Stimulated activated CD8-positive, alpha-beta memory T cell treated with anti-CD3 and anti-CD28 coated beads, Interleukin-4, amount 100 ng/mL, for 24 hours (primary cell): ENCODE data around the gene ZMIZ1.

Experiments used
- DNase-seq: peaks from one replicate; pipeline ENCODE4 v3.0.0-alpha.2; 2020; ENCODE audit warnings: low read depth

The ZMIZ1 gene

GRCh38 chr10:79308016-79308415, 239.2 kb downstream of the ZMIZ1 start:
- DNase-seq, result no peak

GRCh38 chr10:79308969-79309665, 240.4 kb downstream of the ZMIZ1 start:
- DNase-seq, result no peak

- DNase-seq, result no peak
Measured at GRCh38 chr10:79310200-79310865, 241.6 kb downstream of the ZMIZ1 start.

DNA sequence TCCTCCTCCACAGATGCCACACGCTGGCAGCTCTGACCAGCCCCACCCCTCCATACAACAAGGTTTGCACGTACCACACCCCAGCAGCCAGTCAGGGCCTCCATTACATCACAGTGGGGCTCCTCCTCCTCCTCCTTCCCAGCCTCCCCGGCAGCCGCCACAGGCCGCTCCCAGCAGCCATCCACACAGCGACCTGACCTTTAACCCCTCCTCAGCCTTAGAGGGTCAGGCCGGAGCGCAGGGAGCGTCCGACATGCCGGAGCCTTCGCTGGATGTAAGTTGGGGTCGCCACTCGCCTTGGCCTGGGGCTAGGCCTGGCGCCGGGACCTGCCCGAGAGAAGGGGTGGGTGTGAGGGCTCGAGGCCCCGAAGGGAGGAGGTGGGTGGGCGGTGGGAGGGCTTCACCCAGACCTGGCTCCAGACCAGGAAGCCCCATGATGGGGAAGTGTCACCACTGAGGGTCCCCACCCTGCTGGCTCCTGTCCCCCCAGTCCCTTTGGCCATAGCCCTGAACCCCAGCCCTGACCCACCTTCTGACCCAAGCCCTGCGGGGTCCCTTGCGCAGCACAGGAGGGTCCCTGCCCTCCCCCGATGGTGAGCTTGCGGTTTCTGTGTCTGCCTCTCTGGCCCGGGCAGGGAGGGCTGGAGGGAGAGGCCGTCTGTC, 242.3 kb downstream of the ZMIZ1 start:
- DNase-seq, result no peak

GRCh38 chr10:79311581-79312407, 243.0 kb downstream of the ZMIZ1 start:
- no peak for DNase-seq

DNA sequence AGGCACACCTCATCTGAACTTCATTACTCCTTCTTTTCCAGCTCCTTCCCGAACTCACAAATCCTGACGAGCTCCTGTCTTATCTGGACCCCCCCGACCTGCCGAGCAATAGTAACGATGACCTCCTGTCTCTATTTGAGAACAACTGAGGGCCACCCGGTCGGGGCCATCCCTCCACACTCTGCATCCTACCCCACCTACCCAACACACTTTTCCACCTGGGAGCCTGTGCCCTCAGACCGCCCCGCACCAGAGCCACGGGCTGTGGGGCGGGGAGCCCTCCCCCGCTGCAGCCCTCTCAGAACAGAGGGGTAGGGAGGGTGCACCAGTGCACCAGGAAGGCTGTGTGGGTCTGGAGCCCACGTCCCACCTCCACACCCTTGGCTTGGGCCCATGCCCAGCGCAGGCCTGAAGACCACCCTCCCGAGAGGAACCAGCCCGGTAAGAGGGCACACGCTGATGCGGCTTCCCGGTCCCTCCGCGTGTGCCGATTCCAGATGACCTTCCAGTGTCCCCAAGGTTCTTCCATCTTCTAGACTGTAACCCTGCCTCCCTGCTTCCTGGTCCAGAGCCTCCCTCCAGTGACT, 243.9 kb downstream of the ZMIZ1 start:
- no peak for DNase-seq

- no peak for DNase-seq
Measured at GRCh38 chr10:79313320-79313719, 244.6 kb downstream of the ZMIZ1 start.

DNA sequence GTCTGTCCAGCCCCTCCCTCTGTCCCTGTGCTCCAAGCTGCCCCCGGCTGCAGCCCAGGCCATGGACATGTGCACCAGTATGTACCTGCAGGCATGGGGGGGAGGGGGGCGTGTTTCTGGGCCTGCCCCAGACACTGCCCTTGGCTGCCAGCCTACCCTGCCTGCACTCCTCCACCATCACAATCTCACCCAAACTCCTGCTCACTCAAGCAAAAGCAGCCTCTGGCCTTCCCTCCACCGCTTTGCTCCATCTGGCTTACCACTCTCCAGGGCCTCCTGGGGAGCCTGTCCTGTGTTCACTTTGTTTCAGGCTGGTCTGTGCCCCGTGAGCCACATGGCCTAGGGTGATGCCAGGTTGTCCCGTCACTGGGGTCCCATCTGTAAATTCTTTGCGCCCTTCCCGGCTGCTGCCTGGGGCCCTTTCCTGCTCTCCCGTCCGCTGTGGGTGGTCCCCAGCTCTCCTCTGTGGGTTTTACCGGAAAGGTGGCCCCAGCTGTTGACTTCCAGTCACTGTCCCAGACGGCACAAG, 245.2 kb downstream of the ZMIZ1 start:
- DNase-seq, result no peak

- no peak for DNase-seq
Measured at GRCh38 chr10:79314761-79315601, 246.2 kb downstream of the ZMIZ1 start.

DNA sequence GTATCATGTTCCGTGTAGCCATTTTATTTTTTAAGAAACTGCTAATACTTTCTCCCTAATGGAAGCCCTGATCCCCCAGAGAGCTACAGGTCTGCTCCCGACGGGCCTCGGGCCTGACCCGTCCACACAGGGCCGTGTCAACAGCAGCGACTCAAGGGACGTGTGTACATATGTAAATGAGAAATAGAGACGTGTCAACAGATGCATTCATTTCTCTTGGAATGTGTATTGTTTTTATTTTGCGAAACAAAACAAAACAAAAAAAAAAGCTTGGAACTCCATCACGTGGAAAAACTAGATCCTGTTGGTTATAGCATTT, 246.8 kb downstream of the ZMIZ1 start:
- no peak for DNase-seq

- no peak for DNase-seq
Measured at GRCh38 chr10:79316671-79317431, 248.1 kb downstream of the ZMIZ1 start.

DNA sequence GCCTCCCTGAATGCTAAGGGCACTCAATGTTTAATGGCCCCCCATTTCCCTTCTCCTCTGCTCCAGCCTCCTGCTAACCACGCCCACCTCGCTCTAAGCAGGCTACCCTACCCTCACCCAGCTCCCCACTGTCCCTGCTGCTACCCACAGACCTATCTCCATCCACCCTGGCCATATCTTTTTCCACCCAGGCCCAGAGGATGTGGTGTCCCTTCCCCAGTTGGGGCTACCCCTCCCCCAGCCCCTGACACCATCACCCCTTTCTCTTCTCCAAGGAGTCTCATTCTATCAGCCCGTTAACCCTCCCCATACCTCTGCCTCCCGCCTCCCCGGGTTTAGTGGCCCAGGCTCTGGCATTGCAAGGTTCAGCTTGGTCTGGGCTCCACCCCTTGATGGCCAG, 249.6 kb downstream of the ZMIZ1 start:
- DNase-seq, result no peak

- no peak for DNase-seq
Measured at GRCh38 chr10:79319115-79319771, 250.5 kb downstream of the ZMIZ1 start.

- no peak for DNase-seq
Measured at GRCh38 chr10:79320316-79320715, 251.6 kb downstream of the ZMIZ1 start.

GRCh38 chr10:79320820-79321493, 252.2 kb downstream of the ZMIZ1 start:
- DNase-seq, result no peak

DNA sequence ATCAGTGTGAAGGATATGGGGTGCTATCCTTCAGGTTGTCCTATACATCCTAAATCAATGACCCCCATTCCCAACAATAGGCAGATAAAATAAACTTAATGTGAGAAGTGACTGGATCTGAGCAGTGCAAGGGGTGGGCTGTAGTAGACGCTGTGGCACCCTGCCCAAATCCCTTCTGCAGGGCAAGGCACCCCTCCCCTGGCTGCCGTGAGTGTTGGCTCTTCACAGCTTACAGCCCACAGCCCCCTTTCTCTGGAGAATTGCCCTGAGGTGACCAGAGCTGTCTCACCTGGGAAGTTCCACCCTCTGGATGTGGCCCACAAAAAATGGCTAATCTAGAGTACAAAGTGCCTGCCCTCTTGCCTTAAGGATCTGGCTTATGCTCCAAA, 252.7 kb downstream of the ZMIZ1 start:
- no peak for DNase-seq

GRCh38 chr10:79321951-79322350, 253.2 kb downstream of the ZMIZ1 start:
- DNase-seq, result no peak

DNA sequence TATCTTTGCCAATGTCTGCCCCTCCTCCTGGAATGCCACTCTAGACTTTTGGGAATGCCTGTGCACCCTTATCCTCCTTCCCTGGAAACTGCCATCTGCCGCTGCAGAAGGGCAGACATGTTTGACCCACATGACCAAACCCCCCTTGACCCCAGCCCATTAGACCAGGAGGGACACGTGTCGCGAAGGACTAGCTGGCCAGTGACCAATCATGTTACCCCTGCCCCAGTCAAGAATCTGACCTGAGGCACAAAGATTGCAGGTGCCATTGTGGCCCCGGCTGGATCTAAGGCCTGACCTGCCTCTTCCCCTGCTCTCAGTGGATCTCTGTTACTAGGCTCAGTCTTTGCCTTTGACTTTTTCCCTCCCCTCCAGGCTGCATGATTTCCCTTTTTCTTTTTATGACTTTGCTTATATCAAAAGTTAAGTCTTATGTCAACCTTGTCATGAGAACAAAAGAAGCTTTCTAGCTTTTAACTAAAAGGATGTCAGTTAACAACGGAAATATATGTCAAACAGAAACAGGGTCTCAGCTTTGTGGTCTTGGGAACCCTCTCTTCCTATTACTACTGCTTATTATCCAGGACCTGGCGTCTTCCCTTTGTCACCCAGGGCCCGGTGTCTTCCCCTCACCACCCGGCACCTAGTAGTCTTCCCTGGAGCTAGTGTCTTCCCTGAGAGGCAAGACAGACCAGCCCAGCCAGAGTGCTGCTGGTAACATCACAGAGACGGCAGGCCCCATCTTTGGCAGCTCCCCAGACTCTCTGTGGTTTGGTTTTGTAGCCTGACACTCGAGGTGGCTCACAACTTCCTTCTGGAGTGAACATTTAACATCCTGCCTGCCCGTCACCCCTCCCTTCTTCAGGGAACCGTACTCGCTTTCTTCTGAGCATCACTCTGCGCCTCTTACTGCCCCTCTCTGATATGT, 254.1 kb downstream of the ZMIZ1 start:
- DNase-seq, result peak; percentile 65
